ENCODE measurements around the gene GAMT.
"Not testable (repeated sequence)": the region's sequence is repeated elsewhere in the genome, so short reads cannot be mapped to it uniquely, and the experiment has no call there.

Gene GAMT

GRCh38 chr19:1433119-1434039, 32.0 kb upstream of the GAMT start:
- DNase-seq (ENCODE audit: low read depth in 3 of 3): no peak

- DNase-seq (ENCODE audit: low read depth in 3 of 3): no peak
These were observed 31.2 kb upstream of the GAMT start for GRCh38 chr19:1432507-1432887.

- DNase-seq (ENCODE audit: low read depth in 3 of 3): no peak
These were observed 30.6 kb upstream of the GAMT start for GRCh38 chr19:1431759-1432506.

GRCh38 chr19:1430246-1430645, 28.9 kb upstream of the GAMT start:
- no peak for DNase-seq (ENCODE audit: low read depth in 3 of 3)

- DNase-seq (ENCODE audit: low read depth in 3 of 3): no peak
These were observed 28.4 kb upstream of the GAMT start for GRCh38 chr19:1429750-1430149.

GRCh38 chr19:1428738-1429391, 27.5 kb upstream of the GAMT start:
- no peak for DNase-seq (ENCODE audit: low read depth in 3 of 3)

GRCh38 chr19:1427221-1427920, 26.0 kb upstream of the GAMT start:
- DNase-seq (ENCODE audit: low read depth in 3 of 3): no peak

GRCh38 chr19:1426736-1427135, 25.4 kb upstream of the GAMT start:
- DNase-seq (ENCODE audit: low read depth in 3 of 3): no peak

- no peak for DNase-seq (ENCODE audit: low read depth in 3 of 3)
These were observed 24.6 kb upstream of the GAMT start for GRCh38 chr19:1425902-1426301.

GRCh38 chr19:1425102-1425837, 23.9 kb upstream of the GAMT start:
- DNase-seq (ENCODE audit: low read depth in 3 of 3): no peak

GRCh38 chr19:1424192-1424955, 23.0 kb upstream of the GAMT start:
- DNase-seq (ENCODE audit: low read depth in 3 of 3): no peak

- DNase-seq (ENCODE audit: low read depth in 3 of 3): no peak
These were observed 22.3 kb upstream of the GAMT start for GRCh38 chr19:1423436-1424191.

- DNase-seq (ENCODE audit: low read depth in 3 of 3): no peak
These were observed 21.6 kb upstream of the GAMT start for GRCh38 chr19:1422943-1423342.

- DNase-seq (ENCODE audit: low read depth in 3 of 3): no peak
These were observed 21.0 kb upstream of the GAMT start for GRCh38 chr19:1422360-1422759.

- DNase-seq (ENCODE audit: low read depth in 3 of 3): no peak
These were observed 20.6 kb upstream of the GAMT start for GRCh38 chr19:1421958-1422305.

- no peak for DNase-seq (ENCODE audit: low read depth in 3 of 3)
These were observed 20.0 kb upstream of the GAMT start for GRCh38 chr19:1421218-1421957.

- DNase-seq (ENCODE audit: low read depth in 3 of 3): no peak
These were observed 19.2 kb upstream of the GAMT start for GRCh38 chr19:1420590-1420989.

- not testable (repeated sequence) for DNase-seq (ENCODE audit: low read depth in 3 of 3)
These were observed 18.7 kb upstream of the GAMT start for GRCh38 chr19:1420085-1420484.

Measured in stimulated activated CD4-positive, alpha-beta T cell treated with anti-CD3 and anti-CD28 coated beads, TNF-alpha, amount 100 ng/mL, for 48 hours (primary cell).